Keratinocyte (primary cell): ENCODE data around the gene CEL. TPM values are rescaled to one million over a fixed set of nuclear protein-coding genes. Genes with fewer than 3 reads are reported as not detected.
A peak's percentile ranks its signal among the peaks of the same experiment; 100 is the strongest.
"Not testable (repeated sequence)": the region's sequence is repeated elsewhere in the genome, so short reads cannot be mapped to it uniquely, and the experiment has no call there.

Experiments used
- DNase-seq: peaks from one replicate; pipeline ENCODE4 v3.0.0-alpha.2; 2011; ENCODE audit warnings: low read depth, missing footprints, low spot score
- FAIRE-seq: peaks from 2 replicates; lab custom pipeline; 2011; peaks lifted over from hg19 to GRCh38; lab: Jason Lieb, UNC
- H2AFZ ChIP-seq: 2 replicates; pipeline ENCODE4 v1.6.0; 2012; ENCODE audit warnings: low read length, control low read depth, inconsistent platforms; ENCODE audit not compliant: control insufficient read depth
- H3K27ac ChIP-seq: 2 replicates; pipeline ENCODE4 v1.5.1; 2011; ENCODE audit warnings: low read length; ENCODE audit not compliant: control insufficient read depth, insufficient read depth
- H3K27me3 ChIP-seq: 3 replicates; pipeline ENCODE4 v1.6.0; 2011; ENCODE audit warnings: low read length; ENCODE audit not compliant: control insufficient read depth, insufficient read depth; ENCODE audit errors: extremely low read depth
- H3K36me3 ChIP-seq, 2 experiments: 2 replicates in 1 of 2; 3 replicates in 1 of 2; pipeline ENCODE4 v1.5.1; 2011; ENCODE audit warnings: low read length in 2 of 2, mild to moderate bottlenecking in 1 of 2; ENCODE audit not compliant: control insufficient read depth in 2 of 2, insufficient read depth in 2 of 2; ENCODE audit errors: extremely low read depth in 1 of 2
- H3K4me1 ChIP-seq: 3 replicates; pipeline ENCODE4 v1.5.1; 2011; ENCODE audit warnings: low read length; ENCODE audit not compliant: control insufficient read depth, insufficient read depth; ENCODE audit errors: extremely low read depth
- H3K4me2 ChIP-seq: 3 replicates; pipeline ENCODE4 v1.6.0; 2011; ENCODE audit warnings: low read depth, low read length; ENCODE audit not compliant: control insufficient read depth, insufficient read depth; ENCODE audit errors: extremely low read depth
- H3K4me3 ChIP-seq, 3 experiments: fragments of 200-600 bp in 1 of 3; sonication (generic) in 1 of 3; 2 replicates in 2 of 3; 3 replicates in 1 of 3; pipeline ENCODE4 v1.5.1; 2011 to 2016; ENCODE audit warnings: low read length in 3 of 3, mild to moderate bottlenecking in 3 of 3, control low read depth in 2 of 3, inconsistent platforms in 1 of 3, low read depth in 1 of 3, mixed read lengths in 1 of 3, mixed run types in 1 of 3, moderate library complexity in 1 of 3; ENCODE audit not compliant: control insufficient read depth in 2 of 3, insufficient read depth in 2 of 3; ENCODE audit errors: extremely low read depth in 1 of 3
- H3K79me2 ChIP-seq: 2 replicates; pipeline ENCODE4 v1.6.0; 2012; ENCODE audit warnings: low read length; ENCODE audit not compliant: control insufficient read depth, insufficient read depth
- H3K9ac ChIP-seq: 3 replicates; pipeline ENCODE4 v1.6.0; 2011; ENCODE audit warnings: low read length; ENCODE audit not compliant: control insufficient read depth, insufficient read depth; ENCODE audit errors: extremely low read depth
- H3K9me1 ChIP-seq: 3 replicates; pipeline ENCODE4 v1.6.0; 2011; ENCODE audit warnings: low read length; ENCODE audit not compliant: control insufficient read depth, insufficient read depth; ENCODE audit errors: extremely low read depth
- H3K9me3 ChIP-seq: 2 replicates; pipeline ENCODE4 v1.5.1; 2012; ENCODE audit warnings: low read depth, low read length; ENCODE audit not compliant: control insufficient read depth
- H4K20me1 ChIP-seq: 3 replicates; pipeline ENCODE4 v1.6.0; 2011; ENCODE audit warnings: low read length; ENCODE audit not compliant: control insufficient read depth, insufficient read depth; ENCODE audit errors: extremely low read depth
- EZH2 ChIP-seq: IDR thresholded peaks from one replicate; pipeline ENCODE4 v1.6.1; 2012; ENCODE audit warnings: inconsistent platforms, mild to moderate bottlenecking, low read length, moderate library complexity
- dilution Hi-C: fragments of 300-500 bp; cut with MboI; formaldehyde crosslinking; loops from one replicate; pipeline ENCODE4 v1.7.0; 2020; ENCODE audit warnings: low sequenced_read_pairs; ENCODE audit not compliant: extremely low pct_ligation_motif_present
- polyA plus RNA-seq, 5 experiments: library from polyadenylated mRNA; depleted of rRNA in 3 of 5; stranded (reverse) in 3 of 5; stranded (forward) in 1 of 5; unstranded in 1 of 5; fragments of >200 nt; gene quantifications; 1 replicate in 1 of 5; 2 replicates in 3 of 5; 3 replicates in 1 of 5; pipeline versions ENCODE4 v1.2.1 to v1.2.3, GENCODE V29; 2011 to 2012; ENCODE audit warnings: missing spikeins in 2 of 5, low read depth in 1 of 5, low replicate concordance in 1 of 5
- TF ChIP-seq, protein P1 (sequence below), 3 experiments: IDR thresholded peaks in 1 of 3; conservative IDR thresholded peaks in 1 of 3; optimal IDR thresholded peaks in 1 of 3; 2 replicates in 2 of 3; 3 replicates in 1 of 3; pipeline versions ENCODE3 to v1.5.1; 2011; ENCODE audit warnings: low read length in 3 of 3, mild to moderate bottlenecking in 3 of 3, moderate library complexity in 2 of 3, control low read depth in 1 of 3, inconsistent platforms in 1 of 3; ENCODE audit not compliant: insufficient read depth in 2 of 3; ENCODE audit errors: extremely low read depth in 1 of 3

CEL gene
- polyA plus RNA-seq, 1 donor (not counting 4 experiments of a cell fraction or from before 2014, with no cell fraction given) = 0.12 TPM

DNA sequence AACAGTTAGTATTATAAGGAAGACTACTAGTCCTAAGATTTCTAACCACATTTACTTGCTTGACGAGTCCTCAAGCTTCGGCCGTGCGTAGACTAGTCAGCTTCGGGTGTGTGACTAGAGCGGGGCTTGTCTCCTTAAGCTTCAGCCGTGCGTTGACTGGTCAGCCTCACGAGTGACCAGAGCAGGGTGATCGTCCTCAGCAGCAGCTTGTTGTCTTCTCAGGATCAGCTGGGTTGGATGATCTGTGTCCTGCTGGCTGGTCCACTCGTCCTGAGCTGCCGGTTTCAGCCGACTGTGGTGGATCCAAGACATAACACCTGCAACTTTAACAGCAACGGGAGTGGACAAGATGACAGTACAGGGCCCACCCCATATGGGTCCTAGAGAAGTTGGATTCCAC, 16.7 kb downstream of the CEL start:
- Histone ChIP-seq H3K9me1 (no peaks in the 10 kb centered on the region), H3K4me2 (no peak overlapping the region), H3K36me3 (no peaks in the 10 kb centered on the region), H4K20me1 (no peaks in the 10 kb centered on the region), H3K9ac (no peak overlapping the region), H3K4me1 (peaks cover 6% of the 10 kb centered on the region), H3K4me3 (no peak overlapping the region), H3K27ac (no peak overlapping the region), H3K9me3 (no peaks in the 10 kb centered on the region), H2AFZ (no peak overlapping the region), H3K79me2 (no peaks in the 10 kb centered on the region), H3K27me3 (peaks cover 21% of the 10 kb centered on the region)
- dilution Hi-C loops = no loop called here
- TF ChIP-seq, protein P1, sequence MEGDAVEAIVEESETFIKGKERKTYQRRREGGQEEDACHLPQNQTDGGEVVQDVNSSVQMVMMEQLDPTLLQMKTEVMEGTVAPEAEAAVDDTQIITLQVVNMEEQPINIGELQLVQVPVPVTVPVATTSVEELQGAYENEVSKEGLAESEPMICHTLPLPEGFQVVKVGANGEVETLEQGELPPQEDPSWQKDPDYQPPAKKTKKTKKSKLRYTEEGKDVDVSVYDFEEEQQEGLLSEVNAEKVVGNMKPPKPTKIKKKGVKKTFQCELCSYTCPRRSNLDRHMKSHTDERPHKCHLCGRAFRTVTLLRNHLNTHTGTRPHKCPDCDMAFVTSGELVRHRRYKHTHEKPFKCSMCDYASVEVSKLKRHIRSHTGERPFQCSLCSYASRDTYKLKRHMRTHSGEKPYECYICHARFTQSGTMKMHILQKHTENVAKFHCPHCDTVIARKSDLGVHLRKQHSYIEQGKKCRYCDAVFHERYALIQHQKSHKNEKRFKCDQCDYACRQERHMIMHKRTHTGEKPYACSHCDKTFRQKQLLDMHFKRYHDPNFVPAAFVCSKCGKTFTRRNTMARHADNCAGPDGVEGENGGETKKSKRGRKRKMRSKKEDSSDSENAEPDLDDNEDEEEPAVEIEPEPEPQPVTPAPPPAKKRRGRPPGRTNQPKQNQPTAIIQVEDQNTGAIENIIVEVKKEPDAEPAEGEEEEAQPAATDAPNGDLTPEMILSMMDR (optimal IDR thresholded peaks at IDR 0.05 in 1 of 3, IDR thresholded peaks at IDR 0.05 in 1 of 3, conservative IDR thresholded peaks at IDR 0.05 in 1 of 3; ENCODE audit: extremely low read depth in 1 of 3, insufficient read depth in 2 of 3, low read length in 3 of 3) = no peak
- TF ChIP-seq EZH2 = no peak
- no peak for FAIRE-seq
- DNase-seq = no peak

DNA sequence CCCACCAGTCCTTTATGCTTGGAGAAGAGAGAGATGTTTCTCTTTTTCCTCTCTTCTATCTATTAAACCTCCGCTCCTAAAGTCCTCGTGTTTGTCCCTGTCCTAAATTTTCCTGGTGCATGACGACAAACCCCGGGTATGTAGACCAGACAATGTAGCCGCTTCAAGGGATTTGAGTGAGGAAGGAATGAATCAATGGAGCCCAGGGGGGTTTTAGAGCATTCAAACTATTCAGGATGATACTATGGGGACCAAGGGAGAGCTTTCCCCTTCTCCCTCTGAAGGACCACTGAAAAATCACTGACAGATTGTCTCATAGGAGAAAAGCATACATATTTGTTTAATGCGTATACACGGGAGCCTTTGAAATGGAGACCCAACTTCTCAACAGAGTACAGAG, 18.4 kb downstream of the CEL start:
- dilution Hi-C loops = no loop called here
- Histone ChIP-seq H3K9me1 (no peaks in the 10 kb centered on the region), H2AFZ (no peak overlapping the region), H3K27ac (no peak overlapping the region), H3K4me2 (no peak overlapping the region), H4K20me1 (no peaks in the 10 kb centered on the region), H3K4me3 (no peak overlapping the region), H3K27me3 (peaks cover 21% of the 10 kb centered on the region), H3K36me3 (no peaks in the 10 kb centered on the region), H3K9me3 (no peaks in the 10 kb centered on the region), H3K9ac (no peak overlapping the region), H3K4me1 (peaks cover 6% of the 10 kb centered on the region), H3K79me2 (no peaks in the 10 kb centered on the region)
- FAIRE-seq (no peak), DNase-seq (no peak)
- TF ChIP-seq, protein P1 (optimal IDR thresholded peaks at IDR 0.05 in 1 of 3, IDR thresholded peaks at IDR 0.05 in 1 of 3, conservative IDR thresholded peaks at IDR 0.05 in 1 of 3; ENCODE audit: extremely low read depth in 1 of 3, insufficient read depth in 2 of 3, low read length in 3 of 3) = no peak
- TF ChIP-seq EZH2 = no peak

DNA sequence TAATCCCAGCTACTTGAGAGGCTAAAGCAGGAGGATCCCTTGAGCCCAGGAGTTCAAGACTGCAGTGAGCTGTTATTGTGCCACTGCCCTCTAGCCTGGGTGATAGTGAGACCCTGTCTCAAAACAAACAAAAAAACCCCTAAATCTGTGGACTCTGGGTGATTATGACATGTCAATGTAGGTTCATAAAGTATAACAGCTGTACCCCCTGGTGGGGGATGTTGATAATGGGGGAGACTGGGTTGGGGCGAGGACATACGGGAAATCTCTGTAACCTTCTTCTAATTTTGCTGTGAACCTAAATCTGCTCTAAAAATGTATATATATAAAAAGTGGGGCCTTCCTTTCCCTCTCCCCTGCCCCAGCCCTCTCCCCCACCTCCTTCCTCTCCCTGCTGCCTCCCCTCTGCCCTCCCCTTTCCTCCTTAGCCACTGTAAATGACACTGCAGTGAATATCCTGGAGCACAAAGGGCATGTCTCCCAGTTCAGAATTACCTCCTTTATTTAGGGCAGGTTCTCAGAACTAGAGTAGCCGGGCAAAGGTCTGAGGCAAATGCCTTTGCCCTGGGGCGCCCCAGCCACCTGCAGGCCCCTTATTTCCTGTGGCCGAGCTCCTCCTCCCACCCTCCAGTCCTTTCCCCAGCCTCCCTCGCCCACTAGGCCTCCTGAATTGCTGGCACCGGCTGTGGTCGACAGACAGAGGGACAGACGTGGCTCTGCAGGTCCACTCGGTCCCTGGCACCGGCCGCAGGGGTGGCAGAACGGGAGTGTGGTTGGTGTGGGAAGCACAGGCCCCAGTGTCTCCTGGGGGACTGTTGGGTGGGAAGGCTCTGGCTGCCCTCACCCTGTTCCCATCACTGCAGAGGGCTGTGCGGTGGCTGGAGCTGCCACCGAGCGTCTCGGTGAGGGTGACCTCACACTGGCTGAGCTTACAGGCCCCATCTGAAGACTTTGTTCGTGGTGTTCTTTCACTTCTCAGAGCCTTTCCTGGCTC, 19.3 kb downstream of the CEL start:
- H3K4me2 ChIP-seq, H3K36me3 ChIP-seq, H3K9ac ChIP-seq, DNase-seq, H3K27ac ChIP-seq, H4K20me1 ChIP-seq, H3K79me2 ChIP-seq, dilution Hi-C loops, H3K9me3 ChIP-seq, H3K9me1 ChIP-seq, H3K4me1 ChIP-seq, H3K4me3 ChIP-seq, H2AFZ ChIP-seq: not testable (repeated sequence)
- H3K27me3 ChIP-seq = peaks cover 21% of the 10 kb centered on the region
- peak; percentile 46 for FAIRE-seq
